ENCODE measurements around the gene NEUROG3. TPM values are rescaled to one million over a fixed set of nuclear protein-coding genes. Genes with fewer than 3 reads are reported as not detected.

Gene NEUROG3
- polyA plus RNA-seq, 3 donors = not detected

DNA sequence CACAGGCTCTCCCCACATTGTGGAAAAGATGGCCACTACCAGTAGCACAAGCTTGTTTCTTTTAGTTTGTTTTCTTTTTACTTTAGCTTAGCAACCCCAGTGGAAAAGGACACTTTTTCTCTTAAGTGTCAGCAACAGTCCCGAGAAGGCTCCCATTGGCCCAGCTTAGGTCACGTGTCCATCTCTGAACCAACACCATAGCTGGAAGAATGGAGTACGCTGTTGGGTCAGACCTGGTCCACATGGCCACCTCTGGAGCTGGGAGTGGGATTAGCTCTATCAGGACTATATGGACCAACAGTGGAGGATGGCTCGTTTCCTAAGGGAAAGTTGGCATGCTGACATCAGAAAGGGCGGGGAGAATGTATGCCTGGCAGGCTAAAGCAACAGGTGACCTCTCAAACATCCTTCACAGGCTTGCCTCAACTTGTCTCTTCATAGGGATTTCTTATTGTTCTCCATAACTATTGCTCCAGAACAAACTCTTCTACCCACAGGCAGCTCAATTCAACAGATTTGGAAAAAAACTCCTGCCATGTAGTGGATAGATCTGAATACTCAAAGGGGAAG, 27.6 kb upstream of the NEUROG3 start:
- no peaks in the 10 kb centered on the region for H4K20me1 ChIP-seq (ENCODE audit: insufficient read depth, low read length)
- no peak overlapping the region for H3K9ac ChIP-seq (ENCODE audit: insufficient read depth, low read length, poor library complexity, severe bottlenecking)
- H3K27ac ChIP-seq (ENCODE audit: low read depth in 1 of 2, low read length in 2 of 2) = no peak overlapping the region
- Mint-ChIP-seq H3K4me1 (no peaks in the 10 kb centered on the region), H3K36me3 (no peaks in the 10 kb centered on the region), H3K9me3 (peaks cover 0 to 6% (median 3%) of the 10 kb centered on the region in 7 donors), H3K4me3 (no peak overlapping the region), H3K27ac (no peak overlapping the region), H3K27me3 (ENCODE audit: low read depth in 3 of 3) (peaks cover 6 to 27% (median 11%) of the 10 kb centered on the region in 3 donors)
- no peaks in the 10 kb centered on the region for H3K36me3 ChIP-seq (replicated peaks in 1 of 2; ENCODE audit: control insufficient read depth in 1 of 2, insufficient read depth in 2 of 2, low read length in 2 of 2)
- TF ChIP-seq, protein P1, sequence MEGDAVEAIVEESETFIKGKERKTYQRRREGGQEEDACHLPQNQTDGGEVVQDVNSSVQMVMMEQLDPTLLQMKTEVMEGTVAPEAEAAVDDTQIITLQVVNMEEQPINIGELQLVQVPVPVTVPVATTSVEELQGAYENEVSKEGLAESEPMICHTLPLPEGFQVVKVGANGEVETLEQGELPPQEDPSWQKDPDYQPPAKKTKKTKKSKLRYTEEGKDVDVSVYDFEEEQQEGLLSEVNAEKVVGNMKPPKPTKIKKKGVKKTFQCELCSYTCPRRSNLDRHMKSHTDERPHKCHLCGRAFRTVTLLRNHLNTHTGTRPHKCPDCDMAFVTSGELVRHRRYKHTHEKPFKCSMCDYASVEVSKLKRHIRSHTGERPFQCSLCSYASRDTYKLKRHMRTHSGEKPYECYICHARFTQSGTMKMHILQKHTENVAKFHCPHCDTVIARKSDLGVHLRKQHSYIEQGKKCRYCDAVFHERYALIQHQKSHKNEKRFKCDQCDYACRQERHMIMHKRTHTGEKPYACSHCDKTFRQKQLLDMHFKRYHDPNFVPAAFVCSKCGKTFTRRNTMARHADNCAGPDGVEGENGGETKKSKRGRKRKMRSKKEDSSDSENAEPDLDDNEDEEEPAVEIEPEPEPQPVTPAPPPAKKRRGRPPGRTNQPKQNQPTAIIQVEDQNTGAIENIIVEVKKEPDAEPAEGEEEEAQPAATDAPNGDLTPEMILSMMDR (IDR thresholded peaks at IDR 0.05) = no peak
- H3K4me3 ChIP-seq (replicated peaks in 1 of 3; ENCODE audit: low read depth in 2 of 3, low read length in 3 of 3) = no peak overlapping the region
- intact Hi-C loops (cut with micrococcal nuclease) = no loop called here
- WGBS (ENCODE audit: insufficient coverage) = 89% methylated on average over 5 of the region's 5 CpGs
- H3K4me1 ChIP-seq (ENCODE audit: control insufficient read depth in 1 of 2, insufficient read depth in 2 of 2, low read length in 2 of 2) = no peaks in the 10 kb centered on the region
- H3K9me3 ChIP-seq (replicated peaks in 1 of 2; ENCODE audit: control insufficient read depth in 1 of 2, insufficient read depth in 1 of 2, low read length in 2 of 2) = peaks cover 0 to 4% of the 10 kb centered on the region in 2 donors
- H2AFZ ChIP-seq (ENCODE audit: insufficient read depth, low read depth, low read length, poor library complexity, severe bottlenecking) = no peak overlapping the region
- H3K79me2 ChIP-seq (ENCODE audit: insufficient read depth, low read length) = no peaks in the 10 kb centered on the region
- H3K4me2 ChIP-seq (replicated peaks; ENCODE audit: extremely low read depth, low read length, poor library complexity, severe bottlenecking) = no peak overlapping the region
- DNase-seq = no peak
- peaks cover 4 to 9% of the 10 kb centered on the region in 2 donors for H3K27me3 ChIP-seq (ENCODE audit: control insufficient read depth in 2 of 2, insufficient read depth in 2 of 2, low read length in 2 of 2)

DNA sequence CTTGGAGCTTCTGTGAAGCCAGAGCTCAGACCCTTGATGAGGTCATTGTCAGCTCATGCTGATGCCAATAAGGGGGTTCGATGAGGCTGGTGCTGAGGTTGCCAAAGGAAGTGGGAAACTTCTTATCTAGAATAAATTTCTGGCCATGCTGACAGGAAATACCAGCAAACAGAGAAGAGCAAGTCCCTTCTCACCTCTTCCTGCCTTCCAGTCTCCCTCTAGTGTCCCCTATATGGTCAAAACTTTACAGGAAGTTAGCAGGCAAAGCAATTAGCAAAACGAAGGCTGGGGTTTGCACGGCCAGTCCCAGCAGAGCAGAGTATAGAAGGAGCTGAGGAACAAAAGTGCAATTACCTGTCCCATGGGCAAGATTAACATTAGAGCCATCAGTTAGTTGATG, 15.1 kb upstream of the NEUROG3 start:
- peaks cover 5 to 16% (median 8%) of the 10 kb centered on the region in 3 donors for H3K27me3 Mint-ChIP-seq (ENCODE audit: low read depth in 3 of 3)
- Histone ChIP-seq H3K4me2 (replicated peaks; ENCODE audit: extremely low read depth, low read length, poor library complexity, severe bottlenecking) (no peak overlapping the region), H2AFZ (ENCODE audit: insufficient read depth, low read depth, low read length, poor library complexity, severe bottlenecking) (no peak overlapping the region), H3K27me3 (ENCODE audit: control insufficient read depth in 2 of 2, insufficient read depth in 2 of 2, low read length in 2 of 2) (peaks cover 5 to 15% of the 10 kb centered on the region in 2 donors), H3K9ac (ENCODE audit: insufficient read depth, low read length, poor library complexity, severe bottlenecking) (no peak overlapping the region), H4K20me1 (ENCODE audit: insufficient read depth, low read length) (no peaks in the 10 kb centered on the region), H3K79me2 (ENCODE audit: insufficient read depth, low read length) (no peaks in the 10 kb centered on the region), H3K36me3 (replicated peaks in 1 of 2; ENCODE audit: control insufficient read depth in 1 of 2, insufficient read depth in 2 of 2, low read length in 2 of 2) (no peaks in the 10 kb centered on the region), H3K4me3 (replicated peaks in 1 of 3; ENCODE audit: low read depth in 2 of 3, low read length in 3 of 3) (no peak overlapping the region), H3K4me1 (ENCODE audit: control insufficient read depth in 1 of 2, insufficient read depth in 2 of 2, low read length in 2 of 2) (no peaks in the 10 kb centered on the region), H3K27ac (ENCODE audit: low read depth in 1 of 2, low read length in 2 of 2) (no peak overlapping the region), H3K9me3 (replicated peaks in 1 of 2; ENCODE audit: control insufficient read depth in 1 of 2, insufficient read depth in 1 of 2, low read length in 2 of 2) (no peaks in the 10 kb centered on the region)
- intact Hi-C loops (cut with micrococcal nuclease) = no loop called here
- H3K4me3 Mint-ChIP-seq = no peak overlapping the region
- H3K4me1 Mint-ChIP-seq = no peaks in the 10 kb centered on the region
- H3K27ac Mint-ChIP-seq = no peak overlapping the region
- no peaks in the 10 kb centered on the region for H3K36me3 Mint-ChIP-seq
- TF ChIP-seq, protein P1 (IDR thresholded peaks at IDR 0.05) = no peak
- DNase-seq = no peak
- 17% methylated on average over 1 of the region's 3 CpGs for WGBS (ENCODE audit: insufficient coverage)
- peaks cover 0 to 8% (median 0%) of the 10 kb centered on the region in 7 donors for H3K9me3 Mint-ChIP-seq
